D721Med (cell line): Measurements from ENCODE around the gene CCSER2.

Source experiments
- DNase-seq: peaks from one replicate; pipeline ENCODE4 v3.0.0; 2011; ENCODE audit warnings: low spot score; ENCODE audit not compliant: insufficient read length
- FAIRE-seq: peaks from 2 replicates; lab custom pipeline; 2011; peaks lifted over from hg19 to GRCh38; lab: Jason Lieb, UNC
- CTCF ChIP-seq: IDR thresholded peaks from 2 replicates; pipeline ENCODE4 v1.5.1; 2012; ENCODE audit warnings: mild to moderate bottlenecking, control low read depth; ENCODE audit not compliant: insufficient read depth; ENCODE audit errors: missing control alignments

The CCSER2 gene

GRCh38 chr10:84348447-84348846, 20.1 kb downstream of the CCSER2 start:
- FAIRE-seq (no peak), DNase-seq (no peak)
- no peak for TF ChIP-seq CTCF

DNA sequence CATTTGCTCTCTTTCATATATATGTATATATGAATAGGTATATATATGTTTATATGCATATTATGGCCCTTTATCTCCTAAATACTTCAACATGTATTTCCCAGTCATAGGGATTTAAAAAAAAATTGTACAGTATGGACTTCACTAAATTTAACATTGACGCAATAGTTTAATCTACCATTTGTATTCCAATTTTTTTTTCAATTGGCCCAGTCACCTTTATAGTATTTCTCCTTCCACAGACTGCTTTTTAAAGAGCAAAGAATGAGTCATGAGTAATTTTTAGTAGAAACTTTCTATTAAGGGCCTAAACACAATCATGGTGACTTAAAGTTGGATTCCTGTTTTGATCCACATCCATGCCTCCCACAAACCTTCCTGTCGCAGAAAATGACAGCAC, 20.5 kb downstream of the CCSER2 start:
- DNase-seq, result no peak
- no peak for FAIRE-seq
- no peak for TF ChIP-seq CTCF

GRCh38 chr10:84352251-84352842, 24.0 kb downstream of the CCSER2 start:
- DNase-seq (no peak), FAIRE-seq (no peak)
- TF ChIP-seq CTCF, result peak; percentile 63

- no peak for FAIRE-seq
- TF ChIP-seq CTCF, result no peak
These were observed 24.8 kb downstream of the CCSER2 start for GRCh38 chr10:84353052-84353803.

GRCh38 chr10:84354623-84355022, 26.2 kb downstream of the CCSER2 start:
- FAIRE-seq, result no peak
- TF ChIP-seq CTCF, result no peak
- no peak for DNase-seq

More at GRCh38 chr10:84353052-84353803, 24.8 kb downstream of the CCSER2 start:
- DNase-seq, result no peak

DNA sequence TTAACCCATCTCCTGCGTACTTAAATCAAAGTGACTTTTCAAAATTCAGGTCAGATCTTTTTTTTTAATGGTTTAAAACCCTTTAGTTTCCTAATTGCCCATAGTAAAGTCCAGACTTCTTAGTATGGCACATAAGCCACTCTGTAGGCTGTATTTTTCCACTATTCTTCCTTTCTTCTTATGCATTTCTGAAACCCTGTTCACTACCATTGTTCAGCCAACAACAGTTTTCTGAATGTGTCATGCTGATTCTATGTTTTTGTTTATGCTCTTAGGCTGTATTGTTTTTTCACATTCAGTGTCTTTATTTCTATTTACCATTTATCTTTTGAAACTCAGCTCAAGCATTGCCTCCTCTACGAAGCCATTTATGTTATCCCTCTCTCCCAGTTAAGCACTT, 26.7 kb downstream of the CCSER2 start:
- no peak for FAIRE-seq
- no peak for DNase-seq
- no peak for TF ChIP-seq CTCF

DNA sequence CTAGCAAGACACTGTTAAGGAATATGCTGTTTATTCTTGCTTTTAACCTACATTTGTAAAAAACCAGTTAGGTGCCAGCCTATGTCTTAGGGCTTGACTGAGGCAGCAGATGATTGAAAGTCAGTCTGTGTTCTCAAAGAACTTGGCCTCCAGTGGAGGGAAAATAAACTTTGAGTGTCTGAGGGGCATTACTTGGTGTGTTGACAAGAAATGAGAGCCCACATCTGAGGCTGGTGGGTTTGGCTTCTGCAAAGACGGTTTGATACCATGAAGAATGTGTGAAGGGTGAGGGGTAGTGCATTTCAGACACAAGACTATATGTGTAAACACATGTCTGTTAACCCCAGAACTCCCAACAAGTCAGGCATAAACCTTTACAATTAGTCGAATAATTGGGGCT, 28.5 kb downstream of the CCSER2 start:
- FAIRE-seq (no peak), DNase-seq (no peak)
- no peak for TF ChIP-seq CTCF
